ENCODE measurements around the gene SLC5A2.
"Not testable (repeated sequence)": the region's sequence is repeated elsewhere in the genome, so short reads cannot be mapped to it uniquely, and the experiment has no call there.

Gene SLC5A2

DNA sequence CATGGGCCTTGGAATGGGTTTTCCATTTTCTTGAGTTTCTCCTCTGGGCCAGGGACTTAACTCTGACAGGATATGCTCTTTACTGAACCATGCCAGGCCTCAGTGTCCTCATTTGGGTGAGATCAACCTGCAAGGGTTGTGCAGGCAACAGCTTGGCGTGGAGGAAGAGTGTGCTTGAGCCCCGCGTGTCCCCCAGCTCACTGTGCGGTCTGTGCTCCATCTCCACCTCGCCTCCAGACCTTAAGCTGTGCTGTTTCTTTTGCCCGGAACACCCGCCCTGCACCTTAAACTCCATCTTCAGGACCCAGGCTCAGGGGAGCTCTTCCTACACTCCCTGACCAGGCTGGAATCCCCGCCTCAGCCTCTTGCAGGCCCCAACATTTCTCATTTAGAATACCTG lies 15.6 kb downstream of the SLC5A2 start:
- no peak for ATAC-seq
- DNase-seq = no peak

DNA sequence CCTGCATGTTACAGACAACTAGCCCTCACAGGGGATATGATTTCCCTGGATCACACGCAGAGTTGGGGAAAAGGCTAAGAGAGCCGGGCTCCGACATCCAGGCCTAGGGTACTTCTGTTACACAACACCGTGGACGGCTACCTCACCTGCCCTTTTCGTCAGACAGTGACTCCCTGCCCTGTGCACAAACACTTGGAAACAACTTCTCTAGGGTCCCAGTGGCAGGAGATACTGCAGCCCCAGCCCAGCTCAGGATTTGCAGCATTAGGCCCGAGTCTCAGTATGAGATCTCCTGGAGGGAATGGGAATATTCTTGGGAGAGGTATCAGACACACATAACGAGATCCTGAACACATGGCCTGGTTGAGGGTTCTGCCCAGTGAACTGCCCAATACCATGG lies 17.0 kb downstream of the SLC5A2 start:
- no peak for ATAC-seq
- DNase-seq = no peak

- no peak for DNase-seq
- ATAC-seq = no peak
These were observed 18.5 kb downstream of the SLC5A2 start for GRCh38 chr16:31501226-31501965.

DNA sequence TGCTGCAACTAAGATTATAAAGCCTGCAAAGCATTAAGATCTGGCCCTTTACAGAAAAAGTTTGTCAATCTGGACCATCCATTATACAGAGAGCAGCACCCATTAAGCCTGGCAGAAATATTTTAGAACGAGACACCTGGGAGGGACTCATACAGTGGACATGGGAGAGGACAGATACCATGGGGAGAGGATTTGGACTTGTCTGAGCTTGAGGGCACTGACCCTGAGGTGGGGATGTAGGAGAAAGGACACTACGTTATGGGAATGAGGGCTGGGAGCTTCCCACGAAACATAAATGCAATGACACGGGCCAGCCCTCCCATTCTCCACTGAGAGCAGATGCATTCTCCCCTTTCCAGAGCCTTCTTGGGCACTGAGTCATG lies 19.0 kb downstream of the SLC5A2 start:
- no peak for ATAC-seq

DNA sequence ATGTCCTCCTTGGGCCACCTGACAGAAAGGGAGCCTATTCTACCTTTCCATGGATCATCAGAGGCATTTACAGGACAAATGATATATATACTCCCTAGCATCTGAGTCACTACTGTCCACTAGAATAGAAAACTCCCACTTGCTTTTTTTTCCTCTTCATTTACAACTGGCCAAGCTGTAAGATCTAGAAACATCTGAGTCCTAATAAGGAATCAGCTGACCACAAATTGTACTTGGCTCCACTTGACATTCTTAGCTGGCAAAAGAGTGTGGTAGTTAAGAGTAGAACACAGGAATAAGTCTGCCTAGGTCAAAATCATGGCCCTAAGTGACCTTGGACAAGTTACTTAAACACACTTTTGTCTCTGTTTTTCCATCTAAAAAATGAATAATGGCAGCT lies 20.1 kb downstream of the SLC5A2 start:
- no peak for ATAC-seq
- no peak for DNase-seq

More for the DNA sequence above, 19.0 kb downstream of the SLC5A2 start:
- no peak for DNase-seq

DNA sequence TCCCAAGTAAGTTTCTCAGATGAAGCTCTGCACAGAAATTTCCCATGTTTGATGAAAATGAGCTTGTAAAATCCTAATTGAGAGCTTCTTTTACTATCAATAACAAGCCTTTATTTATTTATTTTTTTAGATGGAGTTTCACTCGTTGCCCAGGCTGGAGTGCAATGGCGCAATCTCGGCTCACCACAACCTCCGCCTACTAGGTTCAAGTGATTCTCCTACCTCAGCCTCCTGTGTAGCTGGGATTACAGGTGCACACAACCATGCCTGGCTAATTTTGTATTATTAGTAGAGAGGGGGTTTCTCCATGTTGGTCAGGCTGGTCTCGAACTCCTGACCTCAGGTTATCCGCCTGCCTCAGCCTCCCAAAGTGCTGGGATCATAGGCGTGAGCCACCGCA lies 20.6 kb downstream of the SLC5A2 start:
- DNase-seq, ATAC-seq: not testable (repeated sequence)

DNA sequence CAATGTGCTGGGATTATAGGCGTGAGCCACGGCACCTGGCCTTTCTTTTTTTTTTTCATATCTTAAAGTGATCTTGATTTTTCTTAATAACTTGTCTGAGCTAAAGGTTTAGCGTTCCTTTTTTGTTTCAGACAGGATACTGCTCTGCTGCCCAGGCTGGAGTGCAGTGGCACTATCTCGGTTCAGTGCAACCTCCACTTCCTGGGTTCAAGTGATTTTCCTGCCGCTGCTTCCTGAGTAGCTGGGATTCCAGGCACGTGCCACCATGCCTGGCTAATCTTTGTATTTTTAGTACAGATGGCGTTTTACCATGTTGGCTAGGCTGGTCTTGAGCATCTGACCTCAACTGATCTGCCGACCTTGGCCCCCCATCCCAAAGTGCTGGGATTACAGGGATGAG lies 21.2 kb downstream of the SLC5A2 start:
- DNase-seq (no peak), ATAC-seq (no peak)

DNA sequence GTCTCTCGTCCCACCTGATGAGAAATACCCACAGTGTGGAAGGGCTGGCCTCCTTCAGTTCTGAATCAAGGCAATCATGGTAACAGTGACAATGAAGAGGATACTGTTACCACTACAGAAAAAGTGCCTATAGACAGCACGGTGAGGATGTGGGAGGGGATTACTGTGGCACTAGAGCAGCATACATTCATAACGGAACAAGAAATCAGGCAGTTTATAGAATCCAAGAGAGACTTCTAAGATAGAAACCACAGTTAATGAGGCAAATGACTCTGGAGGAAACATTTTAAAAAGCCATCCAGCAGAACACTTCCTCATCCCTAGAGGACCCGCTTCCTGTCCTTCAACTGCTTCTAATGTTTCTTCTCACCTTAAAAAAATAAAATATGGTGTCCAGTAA lies 22.6 kb downstream of the SLC5A2 start:
- ATAC-seq (peak; percentile 49), DNase-seq (no peak)

DNA sequence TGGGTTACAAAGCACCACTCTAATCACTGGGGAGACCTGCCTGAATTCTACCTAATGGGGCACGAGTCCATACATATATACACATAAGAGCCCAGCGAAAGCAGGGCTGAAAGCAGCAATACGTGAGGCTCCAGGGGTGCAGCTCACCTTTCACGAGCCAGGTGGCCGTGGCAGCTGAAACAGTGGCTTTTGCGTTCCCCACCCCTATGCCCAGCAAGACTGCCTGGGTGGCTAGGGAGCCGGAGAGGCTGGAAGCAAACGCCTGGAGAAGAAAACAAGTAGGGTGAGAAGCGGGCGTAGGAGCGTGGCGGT lies 24.6 kb downstream of the SLC5A2 start:
- DNase-seq (no peak), ATAC-seq (peak; percentile 4)

GRCh38 chr16:31507929-31508705 lies 25.2 kb downstream of the SLC5A2 start, which contains the start of gene RUSF1:
RUSF1 (minus strand) TSS chr16:31508391; CDS start chr16:31508373, 18 bp downstream.
- DNase-seq (peak; percentile 90), ATAC-seq (peak; percentile 91)

- ATAC-seq (no peak), DNase-seq (no peak)
These were observed 25.8 kb downstream of the SLC5A2 start for GRCh38 chr16:31508706-31509195.

GRCh38 chr16:31513126-31513525 lies 30.2 kb downstream of the SLC5A2 start:
- DNase-seq (no peak), ATAC-seq (no peak)

GRCh38 chr16:31513884-31514283 lies 31.0 kb downstream of the SLC5A2 start:
- DNase-seq = no peak
- ATAC-seq = no peak

DNA sequence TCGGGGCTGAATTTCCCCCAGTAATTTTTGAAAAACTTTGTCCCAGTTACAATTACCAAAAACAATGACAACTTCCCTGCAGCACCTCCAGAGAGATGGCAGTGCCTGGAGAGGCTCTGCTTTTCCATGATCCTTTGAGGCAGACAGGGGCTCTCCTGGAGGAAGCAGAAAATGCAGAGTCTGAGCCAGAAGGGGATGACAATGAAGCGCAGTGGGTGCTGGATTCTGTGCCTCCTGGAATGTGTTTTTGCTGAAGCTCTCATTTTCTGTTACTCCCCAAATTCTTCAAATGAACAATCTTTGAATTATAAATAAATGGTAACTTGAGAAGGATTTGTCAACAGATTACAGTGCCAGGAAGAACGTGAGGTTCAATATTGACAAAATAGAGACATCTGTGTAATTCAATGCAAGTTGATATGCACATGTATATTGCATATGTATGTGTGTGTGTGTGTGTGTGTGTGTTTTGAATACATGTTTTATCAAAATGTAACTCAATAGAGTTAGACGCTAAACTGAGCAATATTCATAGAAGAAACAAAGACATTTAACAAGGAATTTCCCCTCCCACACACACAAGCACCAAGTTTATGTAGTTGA lies 35.0 kb downstream of the SLC5A2 start:
- DNase-seq = no peak
- ATAC-seq = no peak

GRCh38 chr16:31519759-31520431 lies 37.0 kb downstream of the SLC5A2 start:
- ATAC-seq = no peak
- no peak for DNase-seq

GRCh38 chr16:31521368-31521767 lies 38.4 kb downstream of the SLC5A2 start:
- peak; percentile 69 for ATAC-seq
- no peak for DNase-seq

DNA sequence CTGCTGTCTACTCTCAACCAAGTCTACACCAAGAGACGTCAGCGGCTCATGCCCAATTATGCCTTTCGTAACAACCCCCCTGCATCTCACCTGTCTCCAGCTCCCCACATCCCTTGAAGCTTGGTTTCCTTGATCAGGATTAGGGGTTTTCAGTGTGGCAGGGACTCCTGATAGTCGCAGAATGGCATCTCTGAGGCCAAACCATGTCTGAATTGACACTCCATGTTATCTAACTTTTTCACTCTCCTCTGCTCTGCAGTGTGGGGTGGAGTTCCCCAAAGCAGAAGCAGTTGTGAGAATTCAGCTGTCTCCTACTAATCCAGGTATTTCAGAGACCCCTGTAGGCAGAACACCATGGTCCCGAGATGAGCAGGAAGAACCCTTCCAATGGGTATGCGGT lies 39.1 kb downstream of the SLC5A2 start:
- DNase-seq = no peak
- ATAC-seq = no peak

DNA sequence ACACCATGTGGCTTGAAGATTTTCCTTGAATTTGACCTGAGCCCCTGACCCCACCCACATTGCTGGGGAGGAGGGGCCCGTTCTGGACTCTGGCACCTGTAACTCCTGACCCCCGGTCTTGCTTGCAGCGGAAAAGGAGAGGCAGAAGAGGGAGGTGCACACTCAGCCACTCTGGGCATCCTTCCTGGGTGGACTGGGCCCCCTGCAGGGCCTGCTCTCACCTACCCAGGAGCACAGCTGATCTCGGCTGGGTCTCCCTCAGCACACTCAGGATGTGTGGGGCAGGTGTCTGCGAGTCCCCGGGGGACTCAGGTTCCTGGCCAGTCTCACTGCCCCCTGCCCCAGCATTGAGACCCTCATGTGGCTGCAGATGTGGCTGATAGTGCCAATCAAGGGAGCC lies 40.8 kb downstream of the SLC5A2 start:
- ATAC-seq, DNase-seq: not testable (repeated sequence)

- no peak for ATAC-seq
- DNase-seq = no peak
These were observed 42.2 kb downstream of the SLC5A2 start for GRCh38 chr16:31525113-31525512.

DNA sequence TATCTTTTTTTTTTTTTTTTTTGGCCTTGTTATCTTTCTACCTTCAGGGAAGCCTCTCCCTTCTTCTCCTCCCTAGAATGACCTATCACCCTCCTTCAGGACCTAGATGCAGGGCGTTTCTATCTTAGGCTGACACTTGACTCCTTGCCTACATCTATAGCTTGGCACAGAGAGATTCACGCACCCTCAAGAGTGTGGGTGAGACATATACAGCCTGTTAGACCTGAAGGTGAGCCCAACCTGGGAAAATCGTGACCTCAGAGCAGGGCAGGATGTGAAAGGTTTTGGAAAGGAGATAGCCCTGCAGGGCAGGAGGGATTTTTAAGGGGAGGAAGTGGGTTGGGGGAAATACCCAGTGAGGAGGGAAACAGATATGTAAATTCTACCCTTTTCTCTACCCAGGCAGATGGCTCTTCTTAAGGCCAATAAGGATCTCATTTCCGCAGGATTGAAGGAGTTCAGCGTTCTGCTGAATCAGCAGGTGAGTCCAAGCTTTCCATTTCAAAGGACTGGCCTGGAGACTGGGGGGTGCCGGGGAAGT lies 44.9 kb downstream of the SLC5A2 start, which contains the start of gene AHSP:
Gene AHSP, plus strand, starts transcription at position 167 of the 541 bp plus-strand sequence. Its CDS starts 240 bp downstream, at position 407.
- DNase-seq (peak; percentile 24), ATAC-seq (peak; percentile 68)

- ATAC-seq (peak; percentile 14), DNase-seq (no peak)
These were observed 45.7 kb downstream of the SLC5A2 start for GRCh38 chr16:31528523-31529107.

Measured in stimulated activated naive CD8-positive, alpha-beta T cell treated with anti-CD3 and anti-CD28 coated beads, Interleukin-15, Interleukin-2, amounts not matched to agents 100 U/mL and 50 U/mL, for 24 hours (primary cell).